Activated T-cell treated with anti-CD3 and anti-CD28 coated beads, Interleukin-2, amount 50 U/mL, for 72 hours (primary cell): ENCODE measurements around the gene KLHDC8B. TPM values are rescaled to one million over a fixed set of nuclear protein-coding genes. Genes with fewer than 3 reads are reported as not detected.

ENCODE experiments used
- ATAC-seq, 2 donors: fragments of 150-1000 bp; cut with Tn5 transposase; replicated peaks in 1 of 2; 2 replicates each; pipeline ENCODE4 v1.10.0; 2021; ENCODE audit warnings: moderate library complexity in 2 of 2, mild to moderate bottlenecking in 1 of 2
- DNase-seq, 2 donors: peaks; one replicate each; pipeline ENCODE4 v3.0.0; 2021 to 2022; ENCODE audit warnings: mixed read lengths in 1 of 2
- H3K27ac Mint-ChIP-seq: one replicate; pipeline ENCODE4 v1.8.0; 2022; ENCODE audit warnings: mild to moderate bottlenecking, moderate library complexity, mixed read lengths
- H3K27me3 Mint-ChIP-seq: one replicate; pipeline ENCODE4 v1.8.0; 2022; ENCODE audit warnings: low read depth, mixed read lengths
- H3K36me3 Mint-ChIP-seq, 2 donors: one replicate each; pipeline ENCODE4 v1.8.0; 2022; ENCODE audit warnings: mixed read lengths in 2 of 2, mild to moderate bottlenecking in 1 of 2; ENCODE audit not compliant: insufficient read depth in 2 of 2
- H3K4me1 Mint-ChIP-seq: one replicate; pipeline ENCODE4 v1.8.0; 2022; ENCODE audit warnings: low read depth, mixed read lengths
- H3K4me3 Mint-ChIP-seq, 2 donors: one replicate each; pipeline ENCODE4 v1.8.0; 2022; ENCODE audit warnings: mild to moderate bottlenecking in 2 of 2, mixed read lengths in 2 of 2, moderate library complexity in 2 of 2
- H3K9me3 Mint-ChIP-seq, 2 donors: one replicate each; pipeline ENCODE4 v1.8.0; 2022; ENCODE audit warnings: mixed read lengths in 2 of 2
- total RNA-seq, 2 donors: library from RNA; stranded (reverse); gene quantifications; one replicate each; pipeline ENCODE4 v1.2.3, GENCODE V29; 2022

KLHDC8B gene
- total RNA-seq, 2 donors from 2014 or later = 3.0 to 5.4 TPM

DNA sequence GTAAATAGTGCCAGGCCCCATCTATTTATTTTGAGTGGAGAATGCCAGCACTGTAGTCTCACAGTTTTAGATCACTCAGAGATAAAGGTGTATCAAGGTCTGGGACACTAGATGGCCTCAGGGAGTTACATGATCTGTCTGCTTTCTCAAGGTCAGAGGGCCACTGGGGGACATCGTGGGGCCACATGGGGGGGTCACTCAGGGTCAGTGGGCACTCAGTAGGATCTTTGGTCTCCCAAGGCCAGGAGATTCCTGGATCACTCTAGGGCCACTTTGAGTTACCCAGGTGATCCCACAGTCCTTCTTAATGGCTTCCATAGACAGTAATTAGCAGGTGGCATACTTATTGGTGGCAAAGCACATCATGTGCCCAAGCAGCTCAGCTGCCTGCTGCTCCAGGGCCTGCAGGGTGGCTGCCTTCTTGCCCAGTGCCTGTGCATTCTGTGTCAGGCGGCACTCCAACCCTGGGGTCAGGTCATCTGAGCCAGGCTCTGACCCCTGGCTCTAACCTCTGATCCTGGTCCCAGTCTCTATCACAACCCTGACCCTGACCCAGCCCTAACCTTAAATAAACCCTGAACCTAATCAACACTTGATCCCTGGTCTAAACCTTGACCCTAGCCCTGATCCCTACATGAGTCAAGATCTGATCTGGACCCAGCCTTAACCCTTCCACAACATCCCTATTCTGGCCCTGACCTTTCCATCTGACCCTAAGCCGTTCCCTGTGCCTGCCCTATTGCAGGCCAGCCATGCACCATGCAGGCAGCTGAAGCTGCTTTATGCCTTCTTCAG lies 36.7 kb upstream of the KLHDC8B start:
- Mint-ChIP-seq H3K4me1 (peaks cover 7% of the 10 kb centered on the region), H3K9me3 (no peaks in the 10 kb centered on the region), H3K36me3 (no peaks in the 10 kb centered on the region), H3K27me3 (peaks cover 12% of the 10 kb centered on the region), H3K4me3 (no peak overlapping the region), H3K27ac (no peak overlapping the region)
- ATAC-seq (no peak), DNase-seq (no peak)

GRCh38 chr3:49135499-49135898 lies 35.9 kb upstream of the KLHDC8B start:
- no peak for ATAC-seq
- H3K27ac Mint-ChIP-seq = no peak overlapping the region
- no peak for DNase-seq
- no peaks in the 10 kb centered on the region for H3K36me3 Mint-ChIP-seq
- no peaks in the 10 kb centered on the region for H3K9me3 Mint-ChIP-seq
- H3K27me3 Mint-ChIP-seq = peaks cover 12% of the 10 kb centered on the region
- H3K4me3 Mint-ChIP-seq = no peak overlapping the region
- peaks cover 7% of the 10 kb centered on the region for H3K4me1 Mint-ChIP-seq

- no peak for DNase-seq
- Mint-ChIP-seq H3K27me3 (no peaks in the 10 kb centered on the region), H3K9me3 (peaks cover 0 to 3% of the 10 kb centered on the region in 2 donors), H3K4me3 (no peak overlapping the region), H3K36me3 (no peaks in the 10 kb centered on the region), H3K27ac (no peak overlapping the region), H3K4me1 (no peaks in the 10 kb centered on the region)
- no peak for ATAC-seq
Observed at GRCh38 chr3:49140080-49140479, 31.3 kb upstream of the KLHDC8B start.

- Mint-ChIP-seq H3K27me3 (no peaks in the 10 kb centered on the region), H3K4me3 (no peak overlapping the region), H3K4me1 (no peaks in the 10 kb centered on the region), H3K27ac (no peak overlapping the region), H3K36me3 (no peaks in the 10 kb centered on the region), H3K9me3 (no peaks in the 10 kb centered on the region)
- ATAC-seq = no peak
- no peak for DNase-seq
Observed at GRCh38 chr3:49148159-49148558, 23.2 kb upstream of the KLHDC8B start.

- H3K36me3 Mint-ChIP-seq = no peaks in the 10 kb centered on the region
- no peaks in the 10 kb centered on the region for H3K4me1 Mint-ChIP-seq
- H3K9me3 Mint-ChIP-seq = no peaks in the 10 kb centered on the region
- ATAC-seq = no peak
- H3K4me3 Mint-ChIP-seq = no peak overlapping the region
- no peak for DNase-seq
- no peaks in the 10 kb centered on the region for H3K27me3 Mint-ChIP-seq
- H3K27ac Mint-ChIP-seq = no peak overlapping the region
Observed at GRCh38 chr3:49151610-49152009, 19.8 kb upstream of the KLHDC8B start.

DNA sequence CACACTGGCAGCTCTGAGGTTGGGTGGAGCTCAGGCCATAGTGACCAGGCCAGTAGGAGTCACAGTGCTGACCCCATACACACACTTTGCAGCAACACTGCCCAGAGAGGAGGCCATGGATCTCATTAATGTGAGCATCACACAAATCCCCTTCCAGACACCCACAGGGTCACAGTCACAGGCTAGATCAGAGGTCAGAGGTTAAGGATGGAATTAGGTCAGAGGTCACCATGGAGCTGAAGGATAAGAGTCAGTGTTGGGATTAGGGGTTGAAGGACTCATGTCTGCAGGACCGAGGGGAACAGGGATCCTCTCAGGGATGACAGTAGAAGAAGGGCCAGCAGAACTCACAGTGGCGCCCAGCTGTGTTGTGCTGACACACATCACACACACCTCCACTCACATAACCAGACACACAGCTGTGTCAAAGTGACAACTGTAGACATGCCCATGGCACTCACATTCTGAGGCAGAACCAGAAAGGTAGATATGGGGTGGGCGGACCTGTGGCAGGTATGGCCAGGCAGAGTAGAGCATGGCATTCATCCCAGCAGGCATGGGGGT lies 18.0 kb upstream of the KLHDC8B start:
- ATAC-seq (no peak), DNase-seq (no peak)
- Mint-ChIP-seq H3K4me1 (peaks cover 4% of the 10 kb centered on the region), H3K36me3 (no peaks in the 10 kb centered on the region), H3K9me3 (no peaks in the 10 kb centered on the region), H3K27ac (no peak overlapping the region), H3K4me3 (no peak overlapping the region), H3K27me3 (no peaks in the 10 kb centered on the region)

- H3K4me1 Mint-ChIP-seq = peaks cover 12% of the 10 kb centered on the region
Observed at GRCh38 chr3:49157289-49157688, 14.1 kb upstream of the KLHDC8B start.

GRCh38 chr3:49158103-49158709 lies 13.2 kb upstream of the KLHDC8B start:
- Mint-ChIP-seq H3K4me1 (peaks cover 19% of the 10 kb centered on the region), H3K27ac (no peak overlapping the region), H3K36me3 (no peaks in the 10 kb centered on the region), H3K4me3 (no peak overlapping the region), H3K27me3 (no peaks in the 10 kb centered on the region), H3K9me3 (no peaks in the 10 kb centered on the region)
- DNase-seq (peak; percentile 59 to 76), ATAC-seq (peak; percentile 67 to 68)

More at GRCh38 chr3:49157289-49157688, 14.1 kb upstream of the KLHDC8B start:
- ATAC-seq (no peak), DNase-seq (no peak)
- Mint-ChIP-seq H3K27me3 (no peaks in the 10 kb centered on the region), H3K36me3 (no peaks in the 10 kb centered on the region), H3K4me3 (no peak overlapping the region), H3K9me3 (no peaks in the 10 kb centered on the region), H3K27ac (no peak overlapping the region)

DNA sequence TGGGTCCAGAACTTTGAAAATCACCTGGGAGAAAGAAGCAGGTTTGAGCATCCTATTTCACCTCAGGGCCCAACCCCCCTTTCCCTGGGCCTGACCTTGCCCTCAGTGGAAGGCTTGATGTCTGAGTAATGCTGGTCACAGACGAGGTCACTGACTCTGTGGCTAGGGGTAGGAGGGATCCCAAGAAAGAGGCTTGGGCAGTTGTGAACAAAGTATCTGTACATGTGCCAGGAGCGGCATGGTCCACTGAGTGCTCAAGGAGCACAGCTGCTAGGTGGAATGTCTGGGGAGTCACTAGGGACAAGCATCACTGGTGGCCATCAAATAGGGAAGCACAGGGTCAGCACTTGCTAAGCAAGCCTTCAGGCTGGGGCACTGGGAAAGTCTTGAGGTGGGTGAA lies 12.6 kb upstream of the KLHDC8B start:
- ATAC-seq = no peak
- H3K9me3 Mint-ChIP-seq = no peaks in the 10 kb centered on the region
- H3K4me3 Mint-ChIP-seq = no peak overlapping the region
- peaks cover 25% of the 10 kb centered on the region for H3K4me1 Mint-ChIP-seq
- no peak overlapping the region for H3K27ac Mint-ChIP-seq
- no peak for DNase-seq
- peaks cover 0 to 4% of the 10 kb centered on the region in 2 donors for H3K36me3 Mint-ChIP-seq
- no peaks in the 10 kb centered on the region for H3K27me3 Mint-ChIP-seq

DNA sequence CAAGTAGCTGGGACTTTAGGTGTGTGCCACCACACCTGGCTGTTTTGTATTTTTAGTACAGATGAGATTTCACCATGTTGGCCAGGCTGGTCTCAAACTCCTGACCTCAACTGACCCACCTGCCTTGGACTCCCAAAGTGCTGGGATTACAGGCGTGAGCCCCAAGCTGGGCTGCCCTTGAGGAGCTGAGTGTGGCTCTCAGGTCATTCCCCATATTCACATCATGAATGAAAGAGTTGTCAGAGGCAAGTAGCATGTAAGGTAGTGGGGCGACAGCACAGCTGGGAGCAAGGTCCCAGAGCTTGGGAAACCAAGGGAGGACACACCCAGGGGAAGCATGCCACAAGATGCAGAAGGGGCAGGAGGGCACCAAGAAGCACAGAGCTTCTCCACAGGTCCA lies 10.2 kb upstream of the KLHDC8B start:
- DNase-seq (no peak), ATAC-seq (no peak)
- no peaks in the 10 kb centered on the region for H3K27me3 Mint-ChIP-seq
- H3K9me3 Mint-ChIP-seq = no peaks in the 10 kb centered on the region
- peak overlapping the region; percentile 34 for H3K27ac Mint-ChIP-seq
- H3K4me1 Mint-ChIP-seq = peaks cover 44% of the 10 kb centered on the region
- H3K4me3 Mint-ChIP-seq = peak overlapping the region in 1 of 2 donors; percentile 24
- H3K36me3 Mint-ChIP-seq = peaks cover 5 to 10% of the 10 kb centered on the region in 2 donors

DNA sequence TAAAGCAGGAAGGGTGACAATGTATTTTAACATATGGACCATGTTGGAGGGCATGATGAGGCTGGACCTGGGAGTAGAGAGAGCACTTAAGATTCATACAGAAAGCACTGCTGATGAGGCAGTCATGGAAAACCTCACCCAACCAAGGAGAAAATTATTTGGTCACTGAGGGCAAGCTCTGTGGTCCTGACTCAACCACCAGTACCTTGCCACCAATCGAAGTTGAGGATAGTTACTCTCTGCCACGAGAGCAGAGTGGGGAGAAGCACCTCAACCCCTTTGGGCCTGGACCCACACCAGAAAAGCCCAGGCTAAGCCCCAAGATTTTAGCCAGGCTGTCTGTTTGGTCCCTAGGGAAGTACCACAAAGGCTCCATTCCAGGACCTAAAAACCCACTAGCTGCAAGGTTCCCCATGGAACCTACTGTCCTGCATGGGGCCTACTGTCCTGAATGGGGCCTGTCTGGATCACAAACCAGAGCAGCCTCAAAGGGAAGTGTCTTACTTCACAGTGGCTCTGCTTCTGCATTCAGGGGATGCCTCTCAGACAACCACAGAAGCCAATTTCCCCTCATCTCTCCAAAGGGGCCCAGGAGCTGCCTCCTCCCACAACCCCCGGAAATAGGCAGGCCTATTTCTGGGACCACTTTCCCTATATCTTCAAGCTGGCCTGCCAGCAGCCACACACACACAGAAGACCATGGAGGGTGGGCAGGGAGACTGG lies 9.4 kb upstream of the KLHDC8B start:
- Mint-ChIP-seq H3K27me3 (no peaks in the 10 kb centered on the region), H3K27ac (no peak overlapping the region), H3K9me3 (no peaks in the 10 kb centered on the region), H3K36me3 (peaks cover 6 to 10% of the 10 kb centered on the region in 2 donors), H3K4me3 (peak overlapping the region in 1 of 2 donors; percentile 48), H3K4me1 (peaks cover 52% of the 10 kb centered on the region)
- peak in 1 of 2 donors; percentile 42 for DNase-seq
- ATAC-seq = peak; percentile 37 to 60

- Mint-ChIP-seq H3K4me1 (peaks cover 53% of the 10 kb centered on the region), H3K27ac (no peak overlapping the region), H3K4me3 (peak overlapping the region in 1 of 2 donors; percentile 17), H3K27me3 (no peaks in the 10 kb centered on the region), H3K9me3 (no peaks in the 10 kb centered on the region), H3K36me3 (peaks cover 6 to 10% of the 10 kb centered on the region in 2 donors)
- ATAC-seq (no peak), DNase-seq (no peak)
Observed at GRCh38 chr3:49162751-49163419, 8.5 kb upstream of the KLHDC8B start.
